B cell (primary cell): ENCODE measurements around the gene AP5B1. TPM values are rescaled to one million over a fixed set of nuclear protein-coding genes. Genes with fewer than 3 reads are reported as not detected.

Experiments used
- ATAC-seq: fragments of 200-7000 bp; cut with Tn5 transposase; one replicate; pipeline ENCODE4 v1.10.0; 2021; ENCODE audit warnings: low read depth, mild to moderate bottlenecking, moderate number of reproducible peaks, moderate library complexity
- CTCF ChIA-PET: fragments of 350-600 bp; sonication (Branson Sonifier 250); formaldehyde crosslinking; loops from one replicate; lab custom pipeline; 2021; ENCODE audit warnings: antibody characterized with exemption, inconsistent platforms; lab: Charles Lee
- POLR2A ChIA-PET: fragments of 350-600 bp; sonication (Branson Sonifier 250); formaldehyde crosslinking; loops from one replicate; lab custom pipeline; 2021; ENCODE audit warnings: antibody characterized with exemption; lab: Charles Lee
- DNase-seq: peaks from one replicate; pipeline ENCODE4 v3.0.0; 2013
- H2AFZ ChIP-seq: 2 replicates; pipeline ENCODE4 v1.6.1; 2012; ENCODE audit warnings: mild to moderate bottlenecking, low read depth, low read length; ENCODE audit not compliant: insufficient read depth, poor library complexity, severe bottlenecking
- H3K27ac ChIP-seq, 2 donors: 1 replicate in 1 of 2; 2 replicates in 1 of 2; pipeline ENCODE4 v1.5.1; 2012 to 2013; ENCODE audit warnings: low read length in 2 of 2, mild to moderate bottlenecking in 2 of 2, moderate library complexity in 1 of 2
- H3K27me3 ChIP-seq, 4 experiments: fragments of 200-600 bp in 1 of 4; sonication (generic) in 1 of 4; replicated peaks in 1 of 4; 1 replicate in 2 of 4; 2 replicates in 2 of 4; pipeline versions ENCODE4 v1.6.1 to v1.7.0; 2013 to 2016; ENCODE audit warnings: low read length in 3 of 4, mild to moderate bottlenecking in 2 of 4, mixed read lengths in 1 of 4, moderate library complexity in 1 of 4; ENCODE audit not compliant: insufficient read depth in 4 of 4, control insufficient read depth in 3 of 4; ENCODE audit errors: control extremely low read depth in 1 of 4
- H3K36me3 ChIP-seq, 2 experiments: replicated peaks in 1 of 2; 1 replicate in 1 of 2; 2 replicates in 1 of 2; pipeline versions ENCODE4 v1.6.1 to v1.7.1; 2013; ENCODE audit warnings: low read length in 1 of 2; ENCODE audit not compliant: insufficient read depth in 2 of 2, control insufficient read depth in 1 of 2; ENCODE audit errors: control extremely low read depth in 1 of 2, extremely low read depth in 1 of 2
- H3K4me1 ChIP-seq, 2 donors: fragments of 200-600 bp in 1 of 2; sonication (generic) in 1 of 2; 1 replicate in 1 of 2; 2 replicates in 1 of 2; pipeline versions ENCODE4 v1.5.1 to v1.6.1; 2013 to 2017; ENCODE audit warnings: low read length in 2 of 2; ENCODE audit not compliant: control insufficient read depth in 2 of 2, insufficient read depth in 2 of 2
- H3K4me2 ChIP-seq: replicated peaks from 2 replicates; pipeline ENCODE3; 2012; ENCODE audit warnings: mild to moderate bottlenecking, low read depth, low read length; ENCODE audit not compliant: poor library complexity, severe bottlenecking
- H3K4me3 ChIP-seq, 5 experiments: fragments of 200-600 bp in 1 of 5; sonication (generic) in 1 of 5; 1 replicate in 3 of 5; 2 replicates in 2 of 5; pipeline versions ENCODE4 v1.5.1 to v1.7.0; 2011 to 2016; ENCODE audit warnings: low read length in 4 of 5, mild to moderate bottlenecking in 4 of 5, low read depth in 2 of 5, control low read depth in 1 of 5, moderate library complexity in 1 of 5; ENCODE audit not compliant: insufficient read depth in 1 of 5; ENCODE audit errors: control extremely low read depth in 1 of 5, extremely low read depth in 1 of 5
- H3K79me2 ChIP-seq: fragments of 200-600 bp; sonication (generic); one replicate; pipeline ENCODE4 v1.6.0; 2016; ENCODE audit warnings: low read length; ENCODE audit not compliant: control insufficient read depth, insufficient read depth
- H3K9ac ChIP-seq: fragments of 200-600 bp; sonication (generic); 2 replicates; pipeline ENCODE4 v1.6.1; 2017; ENCODE audit warnings: mild to moderate bottlenecking, low read length, moderate library complexity
- H3K9me3 ChIP-seq, 3 donors: one replicate each; pipeline versions ENCODE4 v1.6.1 to v1.7.1; 2013; ENCODE audit warnings: low read length in 2 of 3; ENCODE audit not compliant: control insufficient read depth in 2 of 3, insufficient read depth in 1 of 3; ENCODE audit errors: control extremely low read depth in 1 of 3
- H4K20me1 ChIP-seq: 2 replicates; pipeline ENCODE4 v1.6.0; 2012; ENCODE audit warnings: mild to moderate bottlenecking, low read length; ENCODE audit not compliant: insufficient read depth, control insufficient read depth, poor library complexity, severe bottlenecking
- H3K27ac Mint-ChIP-seq: one replicate; pipeline ENCODE4 v1.8.0; 2021; ENCODE audit warnings: mixed read lengths
- H3K27me3 Mint-ChIP-seq: one replicate; pipeline ENCODE4 v1.8.0; 2021; ENCODE audit warnings: mixed read lengths
- H3K4me1 Mint-ChIP-seq: one replicate; pipeline ENCODE4 v1.8.0; 2021; ENCODE audit warnings: mixed read lengths
- H3K4me3 Mint-ChIP-seq: one replicate; pipeline ENCODE4 v1.8.0; 2021; ENCODE audit warnings: mixed read lengths
- H3K9me3 Mint-ChIP-seq: one replicate; pipeline ENCODE4 v1.8.0; 2022; ENCODE audit warnings: mixed read lengths; ENCODE audit not compliant: insufficient read depth
- CTCF ChIP-seq: fragments of 200-600 bp; IDR thresholded peaks from one replicate; pipeline ENCODE4 v1.8.0; 2022; ENCODE audit warnings: antibody characterized with exemption, mild to moderate bottlenecking
- EZH2 ChIP-seq: IDR thresholded peaks from 2 replicates; pipeline ENCODE4 v1.6.1; 2012; ENCODE audit warnings: borderline replicate concordance, low read depth, mild to moderate bottlenecking, moderate library complexity, low read length; ENCODE audit not compliant: insufficient read depth, poor library complexity, severe bottlenecking
- WGBS: methylation state at CpG from one replicate; pipeline ENCODE4 v1.1.5; 2013; ENCODE audit warnings: missing lambda C conversion rate; ENCODE audit not compliant: insufficient coverage; 5-methylcytosine and 5-hydroxymethylcytosine counted together
- intact Hi-C: fragments of 100-400 bp; cut with micrococcal nuclease; formaldehyde crosslinking; loops from one replicate; pipeline ENCODE4 v1.10.0; 2022
- polyA plus RNA-seq: library from polyadenylated mRNA; depleted of rRNA; stranded (reverse); fragments of >200 nt; gene quantifications from 2 replicates; pipeline ENCODE4 v1.2.3, GENCODE V29; 2012
- total RNA-seq, 2 donors: library from RNA; stranded (reverse); fragments of 120-200 nt in 1 of 2; gene quantifications; 1 replicate in 1 of 2; 2 replicates in 1 of 2; pipeline versions ENCODE4 v1.2.3 to v1.2.4, GENCODE V29; 2013 to 2022

Gene AP5B1
- total and polyA plus RNA-seq, 2 donors (not counting 1 experiment from before 2014, with no cell fraction given), result 9.6 to 25.2 TPM

- H3K36me3 ChIP-seq, result peaks cover 0 to 20% of the 10 kb centered on the region in 2 experiments
- ChIA-PET CTCF (interaction anchor here (0.9 to 6.2 kb wide), 5 partner anchors 13 to 107 kb away, joined by 4 to 90 read pairs (median 10); partner anchors contain the start of gene KAT5), POLR2A (no interaction called here)
- peaks cover 41% of the 10 kb centered on the region for H4K20me1 ChIP-seq
- peaks cover 26% of the 10 kb centered on the region for H3K79me2 ChIP-seq
- H3K9ac ChIP-seq, result no peak overlapping the region
- peaks cover 12 to 18% of the 10 kb centered on the region in 2 donors for H3K4me1 ChIP-seq
- no peaks in the 10 kb centered on the region for H3K27me3 Mint-ChIP-seq
- no peaks in the 10 kb centered on the region for H3K9me3 ChIP-seq
- no peak overlapping the region for H3K4me3 ChIP-seq
- H3K27ac ChIP-seq, result no peak overlapping the region
- WGBS, result 96% methylated on average over 22 of the region's 23 CpGs
- H3K4me2 ChIP-seq, result no peak overlapping the region
- H3K4me1 Mint-ChIP-seq, result peaks cover 15% of the 10 kb centered on the region
- TF ChIP-seq CTCF (no peak), EZH2 (no peak)
- H3K9me3 Mint-ChIP-seq, result no peaks in the 10 kb centered on the region
- no peak for DNase-seq
- intact Hi-C loops, result no loop called here
- peak overlapping the region; percentile 34 for H3K4me3 Mint-ChIP-seq
- H3K27me3 ChIP-seq, result no peaks in the 10 kb centered on the region
- H3K27ac Mint-ChIP-seq, result no peak overlapping the region
- ATAC-seq, result no peak
- H2AFZ ChIP-seq, result no peak overlapping the region
These were observed 2.9 kb downstream of the AP5B1 start for GRCh38 chr11:65777821-65778361.

DNA sequence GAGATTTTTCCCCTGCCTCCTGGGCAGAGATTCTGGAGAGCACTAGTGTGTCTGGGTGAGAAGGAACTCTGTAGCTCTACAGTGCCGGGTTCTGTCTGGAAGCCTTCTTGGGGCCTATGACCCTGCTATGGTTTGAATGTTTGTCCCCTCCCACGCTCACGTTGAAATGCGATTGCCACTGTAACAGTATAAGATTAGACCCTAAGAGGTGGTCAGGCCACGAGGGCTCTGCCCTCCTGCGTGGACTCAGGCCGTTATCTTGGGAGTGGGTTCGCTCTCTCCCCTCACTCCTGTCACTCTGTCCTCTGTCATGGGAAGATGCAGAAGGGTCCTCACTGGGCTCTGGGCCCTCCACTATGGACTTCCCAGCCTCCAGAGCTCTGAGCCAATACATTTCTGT, 3.5 kb downstream of the AP5B1 start:
- TF ChIP-seq CTCF, result no peak
- 97% methylated on average over 7 of the region's 8 CpGs for WGBS
- Histone ChIP-seq H3K4me2 (no peak overlapping the region), H3K27ac (no peak overlapping the region), H3K79me2 (peaks cover 26% of the 10 kb centered on the region), H3K36me3 (peaks cover 0 to 20% of the 10 kb centered on the region in 2 experiments), H3K9ac (no peak overlapping the region), H3K27me3 (no peaks in the 10 kb centered on the region), H3K4me1 (peaks cover 12 to 18% of the 10 kb centered on the region in 2 donors), H4K20me1 (peaks cover 41% of the 10 kb centered on the region), H3K9me3 (no peaks in the 10 kb centered on the region), H2AFZ (no peak overlapping the region), H3K4me3 (no peak overlapping the region)
- peaks cover 13% of the 10 kb centered on the region for H3K4me1 Mint-ChIP-seq
- H3K9me3 Mint-ChIP-seq, result no peaks in the 10 kb centered on the region
- POLR2A ChIA-PET, result no interaction called here
- no peak for ATAC-seq
- CTCF ChIA-PET, result interaction anchor here (0.7 to 6.2 kb wide), 6 partner anchors 25 to 573 kb away, joined by 3 to 90 read pairs (median 6); partner anchors contain the start of gene KAT5
- no peak for DNase-seq
- intact Hi-C loops, result no loop called here
- H3K27me3 Mint-ChIP-seq, result no peaks in the 10 kb centered on the region
- H3K4me3 Mint-ChIP-seq, result peak overlapping the region; percentile 23
- no peak overlapping the region for H3K27ac Mint-ChIP-seq
